ENCODE data around the gene LAMA3.

- TF ChIP-seq EP300 (IDR thresholded peaks at IDR 0.05; ENCODE audit: borderline replicate concordance in 1 of 2, low read depth in 1 of 2, low read length in 1 of 2) (no peak), SMC3 (IDR thresholded peaks at IDR 0.05; ENCODE audit: low read depth, low read length) (no peak), POLR2AphosphoS5 (IDR thresholded peaks at IDR 0.05; ENCODE audit: low read depth, low read length) (no peak), PBX3 (IDR thresholded peaks at IDR 0.05) (no peak), CTCF (IDR thresholded peaks at IDR 0.05) (no peak), RXRA (IDR thresholded peaks at IDR 0.05; ENCODE audit: borderline replicate concordance, low read depth) (no peak), GABPA (IDR thresholded peaks at IDR 0.05; ENCODE audit: low read depth) (no peak), NRF1 (IDR thresholded peaks at IDR 0.05; ENCODE audit: low read depth, low read length) (no peak)
Observed at GRCh38 chr18:23811176-23811575, 121.9 kb downstream of the LAMA3 start.

Measured in SK-N-SH (cell line).